HepG2 (cell line): ENCODE measurements around the gene MAPK7. TPM values are rescaled to one million over a fixed set of nuclear protein-coding genes. Genes with fewer than 3 reads are reported as not detected.

Source experiments
- EEA1 ChIP-seq: sonication (generic); formaldehyde crosslinking; IDR thresholded peaks from 2 replicates; pipeline ENCODE4 v1.5.1; 2020; ENCODE audit warnings: mild to moderate bottlenecking, missing genetic modification reagents, borderline replicate concordance
- GATA4 ChIP-seq: sonication (generic); IDR thresholded peaks from 2 replicates; pipeline ENCODE4 v1.6.1; 2016; ENCODE audit warnings: antibody characterized with exemption, low read depth, borderline replicate concordance
- KAT8 ChIP-seq: IDR thresholded peaks from 2 replicates; pipeline ENCODE4 v1.6.1; 2016; ENCODE audit warnings: missing genetic modification reagents, missing compliant biosample characterization
- PAXIP1 ChIP-seq: sonication (generic); formaldehyde crosslinking; conservative IDR thresholded peaks from 2 replicates; pipeline ENCODE4 v1.4.0; 2020; ENCODE audit warnings: mild to moderate bottlenecking, missing genetic modification reagents, moderate library complexity
- RAD21 ChIP-seq: fragments of 450-650 bp; formaldehyde crosslinking; IDR thresholded peaks from 2 replicates; pipeline ENCODE4 v1.5.0; 2020; ENCODE audit warnings: mild to moderate bottlenecking
- SALL1 ChIP-seq: sonication (generic); formaldehyde crosslinking; IDR thresholded peaks from 2 replicates; pipeline ENCODE4 v1.8.0; 2022; ENCODE audit warnings: mild to moderate bottlenecking, missing genetic modification reagents
- SMC3 ChIP-seq: IDR thresholded peaks from 2 replicates; pipeline ENCODE4 v1.6.1; 2011; ENCODE audit warnings: low read length, improper control_type of control experiment
- ZBTB25 ChIP-seq: IDR thresholded peaks from 2 replicates; pipeline ENCODE4 v1.6.1; 2018; ENCODE audit warnings: missing genetic modification reagents
- ZGPAT ChIP-seq: IDR thresholded peaks from 2 replicates; pipeline ENCODE4 v1.6.1; 2016; ENCODE audit warnings: mild to moderate bottlenecking
- ZNF629 ChIP-seq: sonication (generic); formaldehyde crosslinking; conservative IDR thresholded peaks from 2 replicates; pipeline ENCODE4 v1.5.0; 2020; ENCODE audit warnings: missing genetic modification reagents
- ZSCAN29 ChIP-seq: sonication (generic); formaldehyde crosslinking; conservative IDR thresholded peaks from 2 replicates; pipeline ENCODE4 v1.4.0; 2020; ENCODE audit warnings: mild to moderate bottlenecking, missing genetic modification reagents
- polyA plus RNA-seq, 8 experiments: library from polyadenylated mRNA; depleted of rRNA in 3 of 8; stranded (reverse) in 7 of 8; unstranded in 1 of 8; fragments of >200 nt; fragmentation: Illumina TruSeq in 4 of 8; extraction: Trizol in 4 of 8; gene quantifications; 2 replicates each; pipeline versions ENCODE4 v1.2.1 to v1.2.3, GENCODE V29; 2011 to 2016; ENCODE audit warnings: low read depth in 4 of 8, missing spikeins in 1 of 8, mixed read lengths in 1 of 8; ENCODE audit not compliant: insufficient read depth in 1 of 8
- total RNA-seq, 5 experiments: library from RNA; depleted of rRNA; stranded (reverse); fragments of >200 nt; fragmentation: Illumina TruSeq; extraction: Trizol; gene quantifications; 2 replicates each; pipeline ENCODE4 v1.2.3, GENCODE V29; 2016; ENCODE audit warnings: low read depth in 1 of 5
- TF ChIP-seq, protein P1 (sequence below): sonication (generic); formaldehyde crosslinking; IDR thresholded peaks from 2 replicates; pipeline ENCODE4 v1.4.0; 2020; ENCODE audit warnings: mild to moderate bottlenecking, missing genetic modification reagents

MAPK7 gene
- total and polyA plus RNA-seq, 2 of the 13 experiments (the other 11 are each of a cell fraction or from before 2014, with no cell fraction given) = 2.9 to 5.9 TPM

DNA sequence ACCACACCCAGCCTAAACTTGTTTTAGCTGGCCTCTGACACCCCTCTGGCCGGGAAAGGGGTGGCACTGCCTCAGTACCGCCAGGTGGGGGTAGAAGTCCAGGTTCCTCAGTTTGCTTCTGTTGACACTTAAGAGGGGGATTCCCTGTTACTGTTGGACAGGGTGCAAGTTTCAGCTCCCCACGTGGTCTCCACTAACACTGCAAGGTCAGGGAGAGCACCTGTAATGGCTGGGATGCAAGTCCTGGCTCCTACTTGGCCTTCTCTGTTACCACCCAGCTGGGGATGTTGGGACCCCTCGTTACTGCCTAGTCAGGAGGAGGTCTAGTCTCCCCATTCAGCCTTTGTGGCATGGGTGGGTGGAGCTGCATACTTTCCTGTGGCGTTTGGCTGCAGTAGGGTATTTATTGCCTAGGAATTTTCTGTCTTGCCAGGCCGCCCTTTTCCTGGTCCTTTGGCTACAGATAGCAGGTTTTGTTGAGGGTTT, 19.3 kb downstream of the MAPK7 start (continued):
- TF ChIP-seq SMC3 (peak; percentile 64; the same call in 1 of the 2 replicates), ZNF629 (CRISPR knock-in tag) (no peak), RAD21 (CRISPR knock-in tag) (peak; percentile 44), SALL1 (CRISPR knock-in tag) (peak; percentile 17; the same call in 1 of the 2 replicates), ZGPAT (CRISPR knock-in tag) (no peak), GATA4 (no peak), ZSCAN29 (CRISPR knock-in tag) (no peak), EEA1 (no peak), KAT8 (CRISPR knock-in tag) (no peak), ZBTB25 (CRISPR knock-in tag) (no peak), PAXIP1 (0 out of 2 replicates have a peak, but pooled peaks have one; percentile 21)
- TF ChIP-seq, protein P1, sequence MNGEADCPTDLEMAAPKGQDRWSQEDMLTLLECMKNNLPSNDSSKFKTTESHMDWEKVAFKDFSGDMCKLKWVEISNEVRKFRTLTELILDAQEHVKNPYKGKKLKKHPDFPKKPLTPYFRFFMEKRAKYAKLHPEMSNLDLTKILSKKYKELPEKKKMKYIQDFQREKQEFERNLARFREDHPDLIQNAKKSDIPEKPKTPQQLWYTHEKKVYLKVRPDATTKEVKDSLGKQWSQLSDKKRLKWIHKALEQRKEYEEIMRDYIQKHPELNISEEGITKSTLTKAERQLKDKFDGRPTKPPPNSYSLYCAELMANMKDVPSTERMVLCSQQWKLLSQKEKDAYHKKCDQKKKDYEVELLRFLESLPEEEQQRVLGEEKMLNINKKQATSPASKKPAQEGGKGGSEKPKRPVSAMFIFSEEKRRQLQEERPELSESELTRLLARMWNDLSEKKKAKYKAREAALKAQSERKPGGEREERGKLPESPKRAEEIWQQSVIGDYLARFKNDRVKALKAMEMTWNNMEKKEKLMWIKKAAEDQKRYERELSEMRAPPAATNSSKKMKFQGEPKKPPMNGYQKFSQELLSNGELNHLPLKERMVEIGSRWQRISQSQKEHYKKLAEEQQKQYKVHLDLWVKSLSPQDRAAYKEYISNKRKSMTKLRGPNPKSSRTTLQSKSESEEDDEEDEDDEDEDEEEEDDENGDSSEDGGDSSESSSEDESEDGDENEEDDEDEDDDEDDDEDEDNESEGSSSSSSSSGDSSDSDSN = no peak
